ENCODE measurements around the gene IFT57. TPM values are rescaled to one million over a fixed set of nuclear protein-coding genes. Genes with fewer than 3 reads are reported as not detected.
"Not testable (repeated sequence)": the region's sequence is repeated elsewhere in the genome, so short reads cannot be mapped to it uniquely, and the experiment has no call there.

Gene IFT57
- polyA plus RNA-seq, 1 donor from 2014 or later = 70.7 TPM

DNA sequence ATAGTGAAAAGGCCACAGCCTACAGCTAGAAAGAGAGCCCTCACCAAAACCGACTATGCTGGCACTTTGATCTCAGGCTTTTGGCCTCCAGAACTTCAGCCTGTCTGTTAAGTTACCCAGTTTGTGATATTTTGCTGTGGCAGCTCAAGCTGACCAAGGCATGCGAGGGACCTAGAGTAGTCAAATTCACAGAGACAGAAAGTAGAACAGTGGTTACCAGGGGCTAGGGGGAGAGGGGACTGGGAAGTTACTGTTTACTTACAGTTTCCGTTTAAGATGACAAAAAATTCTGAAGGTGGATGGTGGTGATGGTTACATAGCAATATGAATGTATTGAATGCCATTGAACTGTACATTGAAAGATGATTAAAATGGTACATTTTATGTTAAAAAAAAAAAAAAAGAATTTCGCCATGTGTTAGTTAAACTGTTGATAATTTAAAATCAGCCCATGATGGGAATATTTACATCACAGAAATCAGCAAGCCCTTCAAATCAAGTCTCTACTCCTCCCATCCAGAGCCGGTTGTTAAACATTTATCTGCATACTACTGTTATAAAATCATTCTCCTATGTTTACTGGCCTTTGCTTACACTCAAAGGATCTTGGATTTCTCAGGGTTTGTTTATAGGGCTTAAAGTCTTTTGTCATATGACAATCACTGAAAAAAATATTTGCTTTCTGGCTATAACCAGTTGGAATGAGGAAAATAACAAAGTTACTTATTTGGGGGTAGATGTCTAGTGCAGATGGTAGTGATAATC lies 42.5 kb upstream of the IFT57 start:
- H3K9ac ChIP-seq (ENCODE audit: low read length); H3K9me3 ChIP-seq (ENCODE audit: low read length); H3K36me3 ChIP-seq (ENCODE audit: insufficient read depth, low read length); H3K4me2 ChIP-seq (ENCODE audit: low read length); H2AFZ ChIP-seq (ENCODE audit: low read depth, low read length); H3K9me2 ChIP-seq (ENCODE audit: insufficient read depth, low read length); H3K27ac ChIP-seq (ENCODE audit: low read length); H3F3A ChIP-seq (ENCODE audit: insufficient read depth, low read length, poor library complexity, severe bottlenecking); H3K79me2 ChIP-seq (replicated peaks; ENCODE audit: insufficient read depth, low read length); H4K20me1 ChIP-seq (ENCODE audit: insufficient read depth); H3K4me3 ChIP-seq (ENCODE audit: low read length); H3K27me3 ChIP-seq (ENCODE audit: insufficient read depth, low read depth, low read length): not testable (repeated sequence)

DNA sequence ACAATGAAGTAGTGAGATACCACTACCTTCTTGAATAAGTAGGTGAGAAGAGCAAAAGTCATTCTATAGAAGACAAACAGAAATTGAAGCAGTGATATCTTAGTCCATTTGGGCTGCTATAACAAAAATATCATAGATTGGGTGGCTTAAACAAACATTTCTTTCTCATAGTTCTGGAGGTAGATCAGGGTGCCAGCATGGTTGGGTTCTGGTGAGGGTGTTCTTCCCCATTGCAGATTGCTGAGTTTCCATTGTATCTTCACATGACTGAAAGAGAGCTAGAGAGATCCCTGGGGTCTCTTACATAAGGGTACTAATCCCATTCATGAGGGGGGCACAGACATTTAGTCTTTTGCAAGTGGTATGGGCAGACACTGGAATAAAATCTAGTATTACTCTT lies 32.9 kb upstream of the IFT57 start:
- Histone ChIP-seq H3K27me3 (ENCODE audit: insufficient read depth, low read depth, low read length) (no peaks in the 10 kb centered on the region), H3K9me2 (ENCODE audit: insufficient read depth, low read length) (no peaks in the 10 kb centered on the region), H4K20me1 (ENCODE audit: insufficient read depth) (no peaks in the 10 kb centered on the region), H3K9ac (ENCODE audit: low read length) (no peak overlapping the region), H3F3A (ENCODE audit: insufficient read depth, low read length, poor library complexity, severe bottlenecking) (no peaks in the 10 kb centered on the region), H3K4me2 (ENCODE audit: low read length) (no peak overlapping the region), H3K36me3 (ENCODE audit: insufficient read depth, low read length) (no peaks in the 10 kb centered on the region), H3K4me3 (ENCODE audit: low read length) (no peak overlapping the region), H3K27ac (ENCODE audit: low read length) (no peak overlapping the region), H3K9me3 (ENCODE audit: low read length) (no peaks in the 10 kb centered on the region), H3K79me2 (replicated peaks; ENCODE audit: insufficient read depth, low read length) (no peaks in the 10 kb centered on the region), H2AFZ (ENCODE audit: low read depth, low read length) (no peak overlapping the region)
- no peak for TF ChIP-seq TAF1 (IDR thresholded peaks at IDR 0.05; ENCODE audit: low read depth)

DNA sequence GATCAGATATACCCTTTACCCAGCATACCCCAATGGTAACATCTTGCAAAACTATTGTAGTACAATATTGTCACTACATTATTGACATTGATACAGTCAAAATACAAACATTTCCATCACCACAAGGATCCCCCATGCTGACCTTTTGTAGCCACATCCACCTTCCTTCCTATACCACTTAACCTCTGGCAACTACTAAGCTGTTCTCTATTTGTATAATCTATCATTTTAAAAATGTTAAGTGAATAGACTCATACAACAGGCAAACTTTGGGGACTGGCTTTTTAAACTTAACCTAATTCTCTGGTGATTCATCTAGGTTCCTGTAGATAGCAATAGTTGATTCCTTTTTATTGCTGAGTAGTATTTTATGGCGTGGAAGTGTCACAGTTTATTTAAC lies 29.6 kb upstream of the IFT57 start:
- Histone ChIP-seq H3K4me3 (ENCODE audit: low read length) (no peak overlapping the region), H3K27me3 (ENCODE audit: insufficient read depth, low read depth, low read length) (no peaks in the 10 kb centered on the region), H3K79me2 (replicated peaks; ENCODE audit: insufficient read depth, low read length) (no peaks in the 10 kb centered on the region), H3K27ac (ENCODE audit: low read length) (no peak overlapping the region), H3K9ac (ENCODE audit: low read length) (no peak overlapping the region), H3F3A (ENCODE audit: insufficient read depth, low read length, poor library complexity, severe bottlenecking) (no peaks in the 10 kb centered on the region), H3K9me2 (ENCODE audit: insufficient read depth, low read length) (no peaks in the 10 kb centered on the region), H3K9me3 (ENCODE audit: low read length) (no peaks in the 10 kb centered on the region), H3K36me3 (ENCODE audit: insufficient read depth, low read length) (no peaks in the 10 kb centered on the region), H2AFZ (ENCODE audit: low read depth, low read length) (no peak overlapping the region), H4K20me1 (ENCODE audit: insufficient read depth) (no peaks in the 10 kb centered on the region), H3K4me2 (ENCODE audit: low read length) (no peak overlapping the region)
- no peak for TF ChIP-seq SMC3 (conservative IDR thresholded peaks at IDR 0.05; ENCODE audit: poor library complexity)
- no peak for TF ChIP-seq TAF1 (IDR thresholded peaks at IDR 0.05; ENCODE audit: low read depth)
- no peak for TF ChIP-seq RAD21 (conservative IDR thresholded peaks at IDR 0.05)
- TF ChIP-seq POLR2AphosphoS5 (IDR thresholded peaks at IDR 0.05) = no peak
- TF ChIP-seq, protein P1, sequence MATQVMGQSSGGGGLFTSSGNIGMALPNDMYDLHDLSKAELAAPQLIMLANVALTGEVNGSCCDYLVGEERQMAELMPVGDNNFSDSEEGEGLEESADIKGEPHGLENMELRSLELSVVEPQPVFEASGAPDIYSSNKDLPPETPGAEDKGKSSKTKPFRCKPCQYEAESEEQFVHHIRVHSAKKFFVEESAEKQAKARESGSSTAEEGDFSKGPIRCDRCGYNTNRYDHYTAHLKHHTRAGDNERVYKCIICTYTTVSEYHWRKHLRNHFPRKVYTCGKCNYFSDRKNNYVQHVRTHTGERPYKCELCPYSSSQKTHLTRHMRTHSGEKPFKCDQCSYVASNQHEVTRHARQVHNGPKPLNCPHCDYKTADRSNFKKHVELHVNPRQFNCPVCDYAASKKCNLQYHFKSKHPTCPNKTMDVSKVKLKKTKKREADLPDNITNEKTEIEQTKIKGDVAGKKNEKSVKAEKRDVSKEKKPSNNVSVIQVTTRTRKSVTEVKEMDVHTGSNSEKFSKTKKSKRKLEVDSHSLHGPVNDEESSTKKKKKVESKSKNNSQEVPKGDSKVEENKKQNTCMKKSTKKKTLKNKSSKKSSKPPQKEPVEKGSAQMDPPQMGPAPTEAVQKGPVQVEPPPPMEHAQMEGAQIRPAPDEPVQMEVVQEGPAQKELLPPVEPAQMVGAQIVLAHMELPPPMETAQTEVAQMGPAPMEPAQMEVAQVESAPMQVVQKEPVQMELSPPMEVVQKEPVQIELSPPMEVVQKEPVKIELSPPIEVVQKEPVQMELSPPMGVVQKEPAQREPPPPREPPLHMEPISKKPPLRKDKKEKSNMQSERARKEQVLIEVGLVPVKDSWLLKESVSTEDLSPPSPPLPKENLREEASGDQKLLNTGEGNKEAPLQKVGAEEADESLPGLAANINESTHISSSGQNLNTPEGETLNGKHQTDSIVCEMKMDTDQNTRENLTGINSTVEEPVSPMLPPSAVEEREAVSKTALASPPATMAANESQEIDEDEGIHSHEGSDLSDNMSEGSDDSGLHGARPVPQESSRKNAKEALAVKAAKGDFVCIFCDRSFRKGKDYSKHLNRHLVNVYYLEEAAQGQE (IDR thresholded peaks at IDR 0.05; ENCODE audit: borderline replicate concordance) = no peak
- TF ChIP-seq EP300 (conservative IDR thresholded peaks at IDR 0.05; ENCODE audit: poor library complexity, severe bottlenecking) = no peak
- TF ChIP-seq EZH2 (IDR thresholded peaks at IDR 0.05; ENCODE audit: borderline replicate concordance, insufficient read depth, low read length, poor library complexity, severe bottlenecking) = no peak
- TF ChIP-seq, protein P2, sequence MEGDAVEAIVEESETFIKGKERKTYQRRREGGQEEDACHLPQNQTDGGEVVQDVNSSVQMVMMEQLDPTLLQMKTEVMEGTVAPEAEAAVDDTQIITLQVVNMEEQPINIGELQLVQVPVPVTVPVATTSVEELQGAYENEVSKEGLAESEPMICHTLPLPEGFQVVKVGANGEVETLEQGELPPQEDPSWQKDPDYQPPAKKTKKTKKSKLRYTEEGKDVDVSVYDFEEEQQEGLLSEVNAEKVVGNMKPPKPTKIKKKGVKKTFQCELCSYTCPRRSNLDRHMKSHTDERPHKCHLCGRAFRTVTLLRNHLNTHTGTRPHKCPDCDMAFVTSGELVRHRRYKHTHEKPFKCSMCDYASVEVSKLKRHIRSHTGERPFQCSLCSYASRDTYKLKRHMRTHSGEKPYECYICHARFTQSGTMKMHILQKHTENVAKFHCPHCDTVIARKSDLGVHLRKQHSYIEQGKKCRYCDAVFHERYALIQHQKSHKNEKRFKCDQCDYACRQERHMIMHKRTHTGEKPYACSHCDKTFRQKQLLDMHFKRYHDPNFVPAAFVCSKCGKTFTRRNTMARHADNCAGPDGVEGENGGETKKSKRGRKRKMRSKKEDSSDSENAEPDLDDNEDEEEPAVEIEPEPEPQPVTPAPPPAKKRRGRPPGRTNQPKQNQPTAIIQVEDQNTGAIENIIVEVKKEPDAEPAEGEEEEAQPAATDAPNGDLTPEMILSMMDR (IDR thresholded peaks at IDR 0.05; ENCODE audit: poor library complexity, severe bottlenecking) = no peak
- TF ChIP-seq MXI1 (conservative IDR thresholded peaks at IDR 0.05; ENCODE audit: poor library complexity, severe bottlenecking) = no peak

Data from neural cell (in vitro differentiated cells).